ENCODE data around the gene LTN1.
"Not testable (repeated sequence)": the region's sequence is repeated elsewhere in the genome, so short reads cannot be mapped to it uniquely, and the experiment has no call there.

The LTN1 gene, protein sequence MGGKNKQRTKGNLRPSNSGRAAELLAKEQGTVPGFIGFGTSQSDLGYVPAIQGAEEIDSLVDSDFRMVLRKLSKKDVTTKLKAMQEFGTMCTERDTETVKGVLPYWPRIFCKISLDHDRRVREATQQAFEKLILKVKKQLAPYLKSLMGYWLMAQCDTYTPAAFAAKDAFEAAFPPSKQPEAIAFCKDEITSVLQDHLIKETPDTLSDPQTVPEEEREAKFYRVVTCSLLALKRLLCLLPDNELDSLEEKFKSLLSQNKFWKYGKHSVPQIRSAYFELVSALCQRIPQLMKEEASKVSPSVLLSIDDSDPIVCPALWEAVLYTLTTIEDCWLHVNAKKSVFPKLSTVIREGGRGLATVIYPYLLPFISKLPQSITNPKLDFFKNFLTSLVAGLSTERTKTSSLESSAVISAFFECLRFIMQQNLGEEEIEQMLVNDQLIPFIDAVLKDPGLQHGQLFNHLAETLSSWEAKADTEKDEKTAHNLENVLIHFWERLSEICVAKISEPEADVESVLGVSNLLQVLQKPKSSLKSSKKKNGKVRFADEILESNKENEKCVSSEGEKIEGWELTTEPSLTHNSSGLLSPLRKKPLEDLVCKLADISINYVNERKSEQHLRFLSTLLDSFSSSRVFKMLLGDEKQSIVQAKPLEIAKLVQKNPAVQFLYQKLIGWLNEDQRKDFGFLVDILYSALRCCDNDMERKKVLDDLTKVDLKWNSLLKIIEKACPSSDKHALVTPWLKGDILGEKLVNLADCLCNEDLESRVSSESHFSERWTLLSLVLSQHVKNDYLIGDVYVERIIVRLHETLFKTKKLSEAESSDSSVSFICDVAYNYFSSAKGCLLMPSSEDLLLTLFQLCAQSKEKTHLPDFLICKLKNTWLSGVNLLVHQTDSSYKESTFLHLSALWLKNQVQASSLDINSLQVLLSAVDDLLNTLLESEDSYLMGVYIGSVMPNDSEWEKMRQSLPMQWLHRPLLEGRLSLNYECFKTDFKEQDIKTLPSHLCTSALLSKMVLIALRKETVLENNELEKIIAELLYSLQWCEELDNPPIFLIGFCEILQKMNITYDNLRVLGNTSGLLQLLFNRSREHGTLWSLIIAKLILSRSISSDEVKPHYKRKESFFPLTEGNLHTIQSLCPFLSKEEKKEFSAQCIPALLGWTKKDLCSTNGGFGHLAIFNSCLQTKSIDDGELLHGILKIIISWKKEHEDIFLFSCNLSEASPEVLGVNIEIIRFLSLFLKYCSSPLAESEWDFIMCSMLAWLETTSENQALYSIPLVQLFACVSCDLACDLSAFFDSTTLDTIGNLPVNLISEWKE (N-terminal part only)

DNA sequence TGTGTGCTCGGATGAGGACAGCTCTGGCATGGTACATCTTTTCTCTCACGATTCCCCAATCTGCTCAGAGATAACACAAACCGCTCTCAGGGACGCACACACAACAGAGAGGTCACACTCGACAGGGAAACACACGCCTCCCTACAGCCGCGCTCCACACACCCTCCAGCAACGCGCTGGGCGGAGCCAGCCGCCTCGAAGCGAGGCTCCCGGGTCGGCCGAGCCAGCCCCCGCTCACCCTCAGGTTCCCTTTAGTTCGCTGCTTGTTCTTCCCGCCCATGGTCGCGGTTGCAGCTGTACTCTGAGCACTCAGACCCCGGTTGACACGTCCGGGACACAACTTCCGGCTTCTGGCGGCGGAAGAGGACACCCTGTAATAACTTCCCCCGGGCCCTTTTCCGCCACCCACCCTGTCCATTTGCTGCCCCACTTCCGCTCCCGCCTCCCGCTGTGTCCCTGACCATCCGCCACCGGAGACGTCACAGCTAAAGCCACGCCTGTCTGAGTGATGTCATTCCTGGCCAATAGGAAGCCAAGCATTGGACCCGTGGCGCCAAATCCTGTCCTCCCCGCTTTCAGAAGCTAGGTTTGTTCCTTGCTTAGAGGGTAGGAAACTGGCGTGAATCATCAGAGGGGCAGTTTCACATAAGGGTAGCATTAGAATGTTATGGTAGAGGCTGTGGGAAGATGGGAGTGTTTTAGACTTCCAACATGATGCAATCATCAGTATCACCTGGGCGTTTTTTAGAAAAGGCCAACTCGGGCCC, at the start of gene LTN1:
TSS of gene LTN1 (minus strand) at position 352 of the 767 bp plus-strand sequence. CDS start at position 280, 72 bp downstream.
- peak; percentile 97 to 99 (median 99) for DNase-seq (ENCODE audit: low read depth in 3 of 3)

DNA sequence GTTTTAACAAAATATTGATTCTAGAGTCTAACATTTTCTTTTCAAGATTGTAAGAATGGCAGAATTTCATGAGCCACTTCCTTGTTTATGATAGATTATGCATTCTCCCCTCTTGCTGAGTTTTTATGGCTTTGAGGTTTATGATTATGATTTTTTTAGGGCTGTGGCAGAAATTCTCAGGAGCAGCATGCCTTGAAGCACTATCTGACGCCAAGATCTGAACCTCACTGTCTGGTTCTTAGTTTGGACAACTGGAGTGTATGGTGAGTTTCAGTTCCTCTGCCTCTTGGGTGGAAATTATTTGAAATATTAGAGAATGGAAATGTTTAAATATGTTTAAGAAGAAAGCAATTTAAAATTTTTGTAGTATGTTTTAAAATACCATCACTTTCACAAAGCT, 42.0 kb upstream of the LTN1 start:
- DNase-seq (ENCODE audit: low read depth in 3 of 3): no peak

DNA sequence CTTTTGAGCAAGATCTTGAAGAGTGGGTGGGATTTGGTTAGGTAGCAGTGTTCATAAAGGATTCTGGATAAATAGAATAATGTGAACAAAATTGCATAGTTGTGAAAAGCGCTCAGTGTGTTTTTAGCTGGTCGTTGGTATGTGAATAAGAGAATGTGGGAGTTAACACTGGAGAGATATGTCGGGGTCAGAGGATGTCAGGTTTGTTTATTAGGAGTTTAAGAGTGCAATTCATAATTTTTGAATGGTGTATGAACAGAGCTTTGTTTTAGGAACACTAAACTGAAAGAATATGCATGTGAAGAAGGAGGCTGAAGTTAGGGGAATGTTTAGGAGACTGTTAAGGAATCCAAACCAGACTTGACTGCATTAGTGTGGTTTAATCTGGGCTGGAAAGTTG, 41.2 kb upstream of the LTN1 start:
- DNase-seq (ENCODE audit: low read depth in 3 of 3): no peak

DNA sequence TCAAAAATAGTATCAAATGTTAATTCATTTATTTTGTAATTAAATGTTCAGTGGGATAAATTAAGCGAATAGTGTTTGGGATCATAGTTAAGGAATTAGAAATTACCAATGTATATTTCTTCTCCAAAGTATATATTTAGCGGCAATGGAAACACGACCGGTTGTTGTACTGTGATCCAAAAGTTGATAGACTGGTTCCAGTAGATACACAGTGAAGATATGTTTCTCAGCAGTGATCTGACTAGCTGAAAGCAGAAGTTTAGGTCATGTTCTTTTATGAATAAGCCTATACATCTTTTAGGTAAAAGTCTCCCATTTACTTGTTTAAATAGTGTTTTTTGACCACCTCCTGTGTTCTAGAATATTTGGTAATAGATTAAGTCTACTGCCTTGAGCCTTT, 40.6 kb upstream of the LTN1 start:
- no peak for DNase-seq (ENCODE audit: low read depth in 3 of 3)

DNA sequence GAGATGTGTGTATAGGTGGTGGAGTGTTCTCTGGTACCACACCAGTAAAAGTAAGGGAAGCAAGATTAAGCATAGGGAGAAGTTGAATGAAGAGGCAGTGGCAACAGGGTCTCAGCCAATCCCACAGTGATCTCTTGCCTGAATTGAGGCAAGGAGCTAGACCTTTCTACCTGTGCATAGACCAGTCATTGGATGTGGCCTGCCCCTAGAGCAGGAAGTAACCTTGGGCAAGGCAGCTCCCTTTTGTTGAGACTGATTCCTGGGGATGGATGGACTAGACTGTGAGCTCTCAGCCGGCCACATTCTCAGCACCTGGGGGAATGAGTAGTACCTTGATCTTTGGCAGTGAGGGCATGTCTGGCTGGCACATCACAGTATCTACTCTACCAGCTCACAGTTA, 38.2 kb upstream of the LTN1 start:
- DNase-seq (ENCODE audit: low read depth in 3 of 3): no peak

DNA sequence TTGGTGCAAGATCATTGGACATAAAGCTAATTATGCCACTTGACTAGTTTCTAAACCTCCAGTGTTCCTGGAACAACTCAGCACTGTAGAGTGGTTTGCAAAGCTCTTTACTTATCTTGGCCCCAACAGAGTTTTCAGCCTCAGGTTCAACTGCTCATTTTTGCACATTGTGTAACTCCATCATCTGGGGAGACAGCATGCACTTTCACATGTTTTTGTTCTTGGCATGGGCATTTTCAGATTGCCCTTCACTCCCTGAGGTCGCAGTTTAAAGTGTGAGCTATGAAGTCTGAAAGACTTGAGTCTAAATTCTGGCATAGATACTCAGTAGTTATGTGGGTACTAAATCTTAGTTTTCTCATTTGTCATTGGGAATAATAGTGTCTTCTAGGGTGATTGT, 36.8 kb upstream of the LTN1 start:
- DNase-seq (ENCODE audit: low read depth in 3 of 3): no peak

DNA sequence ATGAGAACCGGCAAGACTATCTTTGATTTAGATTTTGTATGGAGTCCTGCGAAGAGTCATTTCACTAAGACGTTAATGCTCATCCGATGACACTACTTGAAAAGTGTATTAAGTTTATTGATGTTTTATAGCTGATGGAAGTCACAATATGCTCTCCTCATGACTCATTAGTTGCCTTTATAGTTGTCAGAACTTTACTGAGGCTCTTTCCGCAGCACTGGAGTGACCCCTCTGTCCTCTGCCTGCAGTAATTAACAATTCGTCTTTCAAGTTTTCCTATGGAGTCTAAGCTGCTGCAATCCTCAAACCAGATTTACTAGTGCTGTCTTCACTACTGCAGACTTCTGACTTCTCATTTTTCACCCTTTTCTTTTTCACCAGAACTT, 32.6 kb upstream of the LTN1 start:
- DNase-seq (ENCODE audit: low read depth in 3 of 3): no peak

DNA sequence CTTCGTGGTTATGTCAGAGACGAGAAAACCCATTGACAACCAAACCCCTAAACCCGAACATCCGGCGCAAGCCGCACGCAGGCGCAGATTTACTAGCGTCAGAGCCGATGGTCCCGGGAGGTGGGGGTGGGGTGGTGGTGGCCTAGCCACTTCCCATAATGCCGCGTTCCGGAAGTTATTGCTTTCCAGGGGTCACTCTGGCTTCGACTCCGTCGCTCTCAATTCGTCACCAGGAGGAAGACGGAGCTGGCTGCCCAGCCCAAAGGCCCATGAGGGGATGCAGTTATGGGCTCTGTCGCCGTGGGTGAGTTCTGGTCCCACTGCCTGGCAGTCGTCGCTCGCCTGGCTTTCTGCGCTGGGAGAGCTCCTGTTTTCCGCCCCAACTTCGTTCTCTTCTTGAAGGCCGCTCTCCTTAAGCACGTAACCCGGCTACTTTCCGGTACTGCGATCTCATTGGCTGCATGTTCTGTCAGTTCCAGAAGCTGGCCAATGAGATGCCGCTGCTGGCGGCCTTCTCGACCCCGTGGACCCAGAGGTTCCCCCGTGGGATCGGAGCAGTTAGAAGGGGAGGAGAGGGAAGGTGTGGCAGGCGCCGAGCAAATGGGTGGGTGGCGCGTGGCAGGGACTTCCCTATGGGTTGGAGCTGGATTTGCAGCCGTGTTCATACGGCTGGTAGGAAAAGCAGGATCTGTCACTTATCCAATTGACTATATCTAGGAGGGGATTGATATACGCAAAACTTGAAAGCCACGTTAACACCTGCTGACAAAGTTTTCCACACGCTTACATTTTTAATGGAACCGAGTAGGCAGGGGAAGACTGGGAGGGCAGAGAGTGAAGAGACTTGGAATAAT, 32.0 kb upstream of the LTN1 start, which contains the start of gene USP16:
TSS of gene USP16 (plus strand) at position 195 of the 854 bp plus-strand sequence. CDS start 3,246 bp downstream, outside the sequence.
- peak; percentile 82 to 90 (median 82) for DNase-seq (ENCODE audit: low read depth in 3 of 3)

DNA sequence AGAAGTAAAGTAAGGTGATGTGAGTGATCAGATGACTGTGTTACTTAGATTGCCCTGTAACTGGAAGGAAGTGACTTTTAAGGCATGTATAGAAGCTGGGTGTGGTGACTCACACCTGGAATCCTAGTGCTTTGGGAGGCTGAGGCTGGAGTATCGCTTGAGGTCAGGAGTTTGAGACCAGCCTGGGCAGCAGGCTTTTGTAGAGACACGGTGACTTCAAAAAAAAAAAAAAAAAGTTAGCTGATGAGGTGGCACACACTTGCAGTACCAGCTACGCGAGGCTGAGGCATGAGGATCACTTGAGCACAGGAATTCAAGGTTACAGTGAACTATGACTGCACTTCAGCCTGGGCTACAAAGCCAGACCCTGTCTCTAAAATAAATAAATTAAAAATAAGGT, 29.5 kb upstream of the LTN1 start:
- DNase-seq (ENCODE audit: low read depth in 3 of 3): no peak

DNA sequence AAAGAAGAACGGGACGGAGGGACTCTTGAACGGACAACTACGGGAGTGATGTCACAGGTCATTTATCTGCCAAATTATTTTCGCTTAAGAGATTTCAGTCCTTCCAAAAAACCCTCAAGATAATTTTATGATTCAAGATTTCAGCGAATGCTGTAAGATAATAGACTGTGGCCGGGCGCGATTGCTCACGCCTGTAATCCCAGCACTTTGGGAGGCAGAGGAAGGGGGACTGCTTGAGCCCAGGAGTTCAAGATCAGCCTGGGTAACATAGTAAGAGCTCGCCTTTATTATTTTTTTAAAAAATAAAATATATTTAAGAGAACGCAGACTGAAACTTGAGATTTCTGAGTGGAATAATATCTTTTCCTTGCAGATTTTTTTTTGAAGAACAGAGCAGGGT, 25.9 kb upstream of the LTN1 start:
- no peak for DNase-seq (ENCODE audit: low read depth in 3 of 3)

DNA sequence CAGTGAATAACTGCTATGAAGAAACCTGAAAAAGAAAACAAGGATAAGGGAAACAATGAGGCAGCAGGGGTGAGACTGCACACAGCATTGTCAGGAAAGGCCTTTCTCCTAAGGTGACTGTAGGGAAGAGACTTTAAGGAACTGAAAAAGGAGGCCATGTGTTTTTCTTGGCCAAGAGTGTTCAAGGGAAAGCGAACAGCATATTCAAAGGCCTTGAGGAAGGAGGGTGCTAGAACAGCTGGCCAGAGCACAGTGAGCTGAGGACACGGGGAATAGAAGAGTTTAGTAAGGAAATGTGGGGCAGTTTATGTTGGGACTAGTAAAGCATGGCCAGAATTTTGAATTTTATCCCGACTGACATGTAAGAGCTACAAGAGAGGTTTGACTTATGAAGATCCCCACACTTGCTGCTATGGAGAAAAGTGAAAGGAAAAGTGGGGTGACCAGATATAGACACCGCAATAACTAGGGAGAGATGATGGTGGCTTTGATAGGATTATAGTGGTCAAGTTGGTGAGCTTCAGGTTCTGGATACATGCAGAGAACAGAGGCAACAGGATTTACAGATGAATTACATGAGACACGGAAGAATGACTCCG, 25.1 kb upstream of the LTN1 start:
- no peak for DNase-seq (ENCODE audit: low read depth in 3 of 3)

DNA sequence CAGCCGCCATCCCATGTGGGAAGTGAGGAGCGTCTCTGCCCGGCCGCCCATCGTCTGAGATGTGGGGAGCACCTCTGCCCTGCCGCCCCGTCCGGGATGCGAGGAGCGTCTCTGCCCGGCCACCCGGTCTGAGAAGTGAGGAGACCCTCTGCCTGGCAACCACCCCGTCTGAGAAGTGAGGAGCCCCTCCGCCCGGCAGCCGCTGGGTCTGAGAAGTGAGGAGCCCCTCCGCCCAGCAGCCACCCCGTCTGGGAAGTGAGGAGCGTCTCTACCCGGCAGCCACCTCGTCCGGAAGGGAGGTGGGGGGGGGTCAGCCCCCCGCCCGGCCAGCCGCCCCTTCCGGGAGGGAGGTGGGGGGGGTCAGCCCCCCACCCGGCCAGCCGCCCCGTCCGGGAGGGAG, 18.6 kb upstream of the LTN1 start:
- not testable (repeated sequence) for DNase-seq (ENCODE audit: low read depth in 3 of 3)

DNA sequence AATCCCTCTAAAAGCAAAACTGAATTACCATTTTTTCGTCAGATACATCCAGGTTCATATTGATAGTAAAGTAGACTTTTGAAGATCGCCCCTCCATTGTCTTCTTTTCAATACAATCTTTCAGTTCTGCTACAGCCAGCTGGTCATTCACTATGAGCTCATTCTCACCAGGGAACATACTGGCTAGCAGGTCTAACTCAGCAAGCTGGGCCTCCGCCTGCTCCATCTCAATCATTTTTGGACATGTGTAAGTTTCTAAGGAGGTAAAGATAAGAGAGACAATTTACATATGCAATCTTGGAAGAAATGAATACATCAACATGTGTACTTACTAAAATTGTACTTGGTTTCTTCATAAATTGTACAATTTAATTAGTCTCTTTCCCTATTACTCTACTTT, 15.7 kb upstream of the LTN1 start:
- no peak for DNase-seq (ENCODE audit: low read depth in 3 of 3)

DNA sequence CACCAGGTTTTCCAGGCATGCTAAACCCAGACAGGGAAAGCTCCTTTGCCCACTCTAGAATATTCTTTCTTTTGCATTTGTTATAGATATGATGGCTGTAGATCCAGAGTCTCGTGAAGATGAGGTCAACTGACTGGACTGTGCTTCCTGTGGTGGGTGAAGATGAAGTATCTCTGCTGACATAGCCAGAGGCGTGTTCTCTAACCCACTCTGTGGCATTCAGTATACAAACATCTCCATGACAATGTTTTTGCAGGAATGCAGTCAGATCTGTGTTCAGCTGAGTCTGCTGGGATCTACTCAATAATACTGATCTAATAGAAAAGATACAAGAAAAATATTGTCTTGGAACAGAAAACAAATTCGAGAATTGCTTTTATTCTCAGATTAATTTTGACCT, 15.1 kb upstream of the LTN1 start:
- no peak for DNase-seq (ENCODE audit: low read depth in 3 of 3)

DNA sequence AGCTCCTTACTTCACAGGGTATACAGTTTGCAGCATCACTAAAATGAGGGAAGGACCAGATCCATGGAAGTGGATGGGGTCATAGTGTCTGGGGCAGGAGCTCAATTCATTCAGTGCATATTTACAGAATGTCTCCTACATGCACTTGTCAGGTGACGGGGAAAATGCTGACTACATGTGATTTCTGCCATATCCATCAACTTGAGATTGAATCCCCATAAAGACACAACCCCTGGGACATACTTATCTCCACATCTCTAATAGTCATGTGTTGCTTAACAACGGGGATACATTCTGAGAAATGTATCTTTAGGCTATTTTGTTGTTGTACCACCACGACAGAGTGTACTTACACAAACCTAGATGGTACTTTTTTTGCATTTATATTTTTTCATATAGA, 14.5 kb upstream of the LTN1 start:
- DNase-seq (ENCODE audit: low read depth in 3 of 3): no peak

DNA sequence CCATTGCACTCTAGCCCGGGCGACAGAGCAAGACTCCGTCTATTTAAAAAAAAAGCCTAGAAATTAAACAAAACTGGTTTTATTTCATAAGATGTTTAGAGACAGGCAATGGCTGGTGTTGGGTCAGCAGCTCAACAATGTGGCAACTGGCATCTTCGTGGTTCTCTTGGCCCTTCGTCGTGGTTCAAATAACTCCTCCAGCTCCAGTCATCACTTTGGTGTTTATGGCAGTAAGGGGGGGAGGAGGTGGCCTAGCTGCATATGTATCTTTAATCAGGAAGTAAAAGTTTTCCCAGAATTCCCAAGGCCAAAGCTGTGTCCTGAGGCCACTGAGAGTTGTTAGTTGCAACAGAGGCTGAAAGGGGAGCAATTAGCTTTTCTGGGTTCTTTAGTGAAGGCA, 13.0 kb upstream of the LTN1 start:
- DNase-seq (ENCODE audit: low read depth in 3 of 3): no peak

DNA sequence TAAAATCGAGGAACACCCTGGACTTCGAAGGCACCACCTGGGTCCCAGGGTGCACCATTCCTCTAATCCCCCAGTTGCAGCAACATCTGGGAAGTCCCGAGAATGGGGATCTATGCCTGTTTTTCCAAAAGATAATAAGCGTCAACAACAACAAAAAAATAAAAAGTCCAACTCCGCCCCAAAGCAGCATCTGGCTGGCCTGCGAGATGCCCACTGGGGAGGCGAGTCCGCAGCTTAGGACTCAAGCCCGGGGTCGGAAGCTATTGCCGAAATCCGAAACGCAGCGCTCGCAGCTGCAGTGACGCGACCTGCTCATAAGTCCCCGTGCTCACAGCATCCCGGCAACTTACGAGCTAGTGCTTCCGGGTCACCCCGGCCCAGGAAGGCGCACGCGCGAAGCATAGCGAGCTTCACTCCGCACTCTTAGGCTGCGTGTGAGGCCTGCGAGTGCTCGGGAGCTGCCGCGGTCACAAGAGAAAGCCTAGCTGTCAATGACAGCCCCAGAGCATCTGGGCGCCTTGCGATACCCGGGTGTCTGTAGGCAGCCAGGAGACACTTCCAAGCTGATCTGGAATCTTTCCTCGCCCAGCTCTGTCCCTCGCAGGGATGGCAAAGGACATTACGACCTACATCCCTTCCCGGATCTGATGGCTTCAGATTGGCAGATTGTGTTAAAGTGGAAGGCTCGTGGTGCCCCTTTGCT, 9.9 kb upstream of the LTN1 start:
- DNase-seq (ENCODE audit: low read depth in 3 of 3): peak; percentile 87 to 92 (median 88)

DNA sequence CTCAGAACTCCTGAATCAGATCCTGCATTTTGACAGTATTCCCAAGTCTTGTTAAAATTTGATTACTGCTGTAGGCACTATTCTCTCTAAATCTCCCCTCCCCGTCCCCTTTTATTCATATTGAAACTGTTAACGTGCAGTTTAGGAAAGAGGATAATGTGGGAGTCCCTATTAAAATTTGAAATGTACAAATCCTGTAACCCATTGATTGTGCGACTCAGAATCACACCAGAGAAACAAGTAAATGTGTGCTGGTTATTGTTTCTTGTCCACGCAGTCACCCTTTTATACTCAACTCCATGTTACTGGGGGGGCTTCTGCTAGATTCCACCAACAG, 584 bp upstream of the LTN1 start:
- no peak for DNase-seq (ENCODE audit: low read depth in 3 of 3)

DNA sequence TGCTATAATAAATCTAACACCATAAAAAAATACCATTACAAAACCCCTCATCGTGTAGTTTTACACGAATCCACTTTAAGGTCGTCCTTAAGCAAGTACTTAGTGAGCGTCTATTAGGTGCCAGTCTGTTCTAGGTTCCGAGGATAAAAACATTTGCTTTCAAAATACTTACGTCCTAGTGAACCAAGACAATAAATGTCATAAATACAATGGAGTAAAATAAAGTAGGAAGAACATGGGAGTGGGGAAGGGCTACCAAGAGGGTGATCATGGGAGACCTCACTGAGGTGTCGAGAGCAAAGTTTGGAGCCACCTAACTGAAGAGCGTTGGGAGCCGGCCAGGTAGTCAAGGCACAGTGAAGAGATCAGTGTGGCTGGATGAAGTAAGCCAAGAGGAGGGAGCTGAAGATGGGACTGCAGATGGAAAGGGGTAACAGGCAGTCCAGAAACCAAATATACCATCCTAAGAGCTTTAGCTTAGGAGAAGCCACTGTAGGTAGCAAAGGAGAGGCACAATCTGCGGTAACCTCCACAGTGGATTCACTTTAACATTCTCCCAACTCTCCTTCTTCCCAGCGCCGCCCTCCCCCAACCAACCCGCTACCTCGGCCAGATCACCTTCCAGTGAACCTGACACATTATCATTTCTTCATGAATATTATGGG, 684 bp downstream of the LTN1 start:
- no peak for DNase-seq (ENCODE audit: low read depth in 3 of 3)

Data from stimulated activated CD4-positive, alpha-beta T cell treated with anti-CD3 and anti-CD28 coated beads, TNF-alpha, amount 100 ng/mL, for 48 hours (primary cell).